Measurements from ENCODE around the gene SH2B3. TPM values are rescaled to one million over a fixed set of nuclear protein-coding genes. Genes with fewer than 3 reads are reported as not detected.
A peak's percentile ranks its signal among the peaks of the same experiment; 100 is the strongest.

Gene SH2B3
- total and polyA plus RNA-seq, 8 donors: 2.5 to 21.7 (median 8.8) TPM

DNA sequence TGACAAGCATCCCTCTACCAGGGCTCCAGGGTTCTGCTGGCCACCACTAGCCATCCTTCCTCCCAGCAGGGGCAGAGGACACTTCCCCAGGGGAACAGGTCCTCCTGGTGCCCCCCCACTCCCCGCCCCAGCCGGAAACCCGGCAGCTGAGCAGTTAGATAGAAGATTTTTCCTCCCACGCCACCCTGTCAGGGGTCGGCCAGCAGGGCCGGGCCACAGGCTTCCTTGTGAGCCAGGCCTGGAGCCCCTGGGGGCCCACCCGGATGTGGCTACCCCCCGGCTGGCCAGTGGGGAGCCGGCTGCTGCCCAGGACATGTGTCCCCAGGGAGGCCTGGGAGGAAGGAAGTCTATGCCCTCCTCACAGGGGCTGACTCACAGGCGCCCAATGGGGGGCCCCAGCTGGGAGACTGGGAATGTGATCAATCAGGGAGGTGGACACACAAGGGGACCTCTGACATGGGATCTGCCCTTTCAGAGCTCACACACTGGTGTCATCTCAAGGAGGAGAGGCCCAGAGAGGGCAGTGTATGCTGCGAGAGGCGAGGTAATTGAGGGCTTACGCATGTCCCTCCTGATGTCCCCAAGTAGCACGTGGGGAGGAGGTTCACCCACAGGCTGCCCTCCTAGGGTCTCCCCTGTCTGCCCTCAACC, 4.2 kb downstream of the SH2B3 start:
- peaks cover 43 to 88% (median 72%) of the 10 kb centered on the region in 4 donors for H3K4me1 ChIP-seq
- peak overlapping the region in 3 of 4 donors; percentile 2 to 83 (median 22) for H3K4me3 ChIP-seq
- no peaks in the 10 kb centered on the region for H3K9me3 ChIP-seq
- peak overlapping the region; percentile 22 to 90 (median 86) for H3K27ac ChIP-seq
- peak in 1 of 2 donors; percentile 68 for DNase-seq
- H3K27me3 ChIP-seq: no peaks in the 10 kb centered on the region
- no peaks in the 10 kb centered on the region for H3K36me3 ChIP-seq
- 48 to 56% (median 52%) methylated on average over 11 to 14 of the region's 14 CpGs for WGBS, 5 donors
- TF ChIP-seq, protein P1, sequence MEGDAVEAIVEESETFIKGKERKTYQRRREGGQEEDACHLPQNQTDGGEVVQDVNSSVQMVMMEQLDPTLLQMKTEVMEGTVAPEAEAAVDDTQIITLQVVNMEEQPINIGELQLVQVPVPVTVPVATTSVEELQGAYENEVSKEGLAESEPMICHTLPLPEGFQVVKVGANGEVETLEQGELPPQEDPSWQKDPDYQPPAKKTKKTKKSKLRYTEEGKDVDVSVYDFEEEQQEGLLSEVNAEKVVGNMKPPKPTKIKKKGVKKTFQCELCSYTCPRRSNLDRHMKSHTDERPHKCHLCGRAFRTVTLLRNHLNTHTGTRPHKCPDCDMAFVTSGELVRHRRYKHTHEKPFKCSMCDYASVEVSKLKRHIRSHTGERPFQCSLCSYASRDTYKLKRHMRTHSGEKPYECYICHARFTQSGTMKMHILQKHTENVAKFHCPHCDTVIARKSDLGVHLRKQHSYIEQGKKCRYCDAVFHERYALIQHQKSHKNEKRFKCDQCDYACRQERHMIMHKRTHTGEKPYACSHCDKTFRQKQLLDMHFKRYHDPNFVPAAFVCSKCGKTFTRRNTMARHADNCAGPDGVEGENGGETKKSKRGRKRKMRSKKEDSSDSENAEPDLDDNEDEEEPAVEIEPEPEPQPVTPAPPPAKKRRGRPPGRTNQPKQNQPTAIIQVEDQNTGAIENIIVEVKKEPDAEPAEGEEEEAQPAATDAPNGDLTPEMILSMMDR (IDR thresholded peaks at IDR 0.05): no peak
- intact Hi-C loops (cut with DNase I; ENCODE audit: low total_unique reads): no loop called here

DNA sequence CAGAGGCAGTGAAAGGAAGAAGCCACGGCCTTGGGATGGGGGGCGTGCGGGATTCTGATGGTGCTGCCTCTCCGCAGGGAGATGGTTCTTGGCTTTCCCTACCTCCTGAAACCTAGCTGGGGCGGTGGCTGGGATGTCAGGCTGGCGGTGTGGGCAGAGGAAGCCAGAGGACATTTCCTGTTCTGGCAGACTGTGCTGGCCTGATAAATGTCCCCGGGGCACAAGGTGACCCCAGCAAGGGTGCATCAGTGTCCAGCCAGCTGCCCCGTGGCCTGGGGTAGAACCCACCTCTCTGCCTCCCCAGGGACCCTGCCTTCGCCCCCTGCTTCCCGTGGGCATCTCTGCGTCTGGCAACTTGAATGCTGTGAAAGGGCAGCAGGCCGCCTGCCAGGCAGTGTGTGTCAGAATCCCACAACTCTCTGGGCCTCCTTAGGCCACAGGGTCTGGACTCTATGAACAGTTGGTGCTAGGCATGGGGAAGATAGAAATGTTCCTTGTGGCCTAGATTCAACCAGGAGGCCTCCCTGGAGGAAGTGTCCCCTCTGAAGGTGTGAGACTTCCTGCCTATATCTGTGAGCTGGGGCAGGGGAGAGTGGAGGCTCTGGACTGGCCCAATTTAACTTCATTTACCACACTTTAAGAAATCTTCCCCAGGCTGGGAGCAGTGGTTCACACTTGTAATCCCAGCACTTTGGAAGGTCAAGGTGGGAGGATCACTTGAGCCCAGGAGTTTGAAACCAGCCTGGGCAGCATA, 4.9 kb downstream of the SH2B3 start:
- Histone ChIP-seq H3K27me3 (no peaks in the 10 kb centered on the region), H3K27ac (peak overlapping the region; percentile 6 to 90 (median 86)), H3K4me1 (peaks cover 38 to 88% (median 66%) of the 10 kb centered on the region in 4 donors), H3K36me3 (peaks cover 0 to under 1% (median 0%) of the 10 kb centered on the region in 4 donors), H3K4me3 (peak overlapping the region in 1 of 4 donors; percentile 83), H3K9me3 (no peaks in the 10 kb centered on the region)
- intact Hi-C loops (cut with DNase I; ENCODE audit: low total_unique reads): no loop called here
- 61 to 77% (median 76%) methylated on average over 12 of the region's 12 CpGs for WGBS, 5 donors
- no peak for DNase-seq
- TF ChIP-seq, protein P1 (IDR thresholded peaks at IDR 0.05): no peak
- TF ChIP-seq POLR2AphosphoS5 (IDR thresholded peaks at IDR 0.05) (no peak), POLR2A (IDR thresholded peaks at IDR 0.05) (no peak), EP300 (IDR thresholded peaks at IDR 0.05) (no peak)

DNA sequence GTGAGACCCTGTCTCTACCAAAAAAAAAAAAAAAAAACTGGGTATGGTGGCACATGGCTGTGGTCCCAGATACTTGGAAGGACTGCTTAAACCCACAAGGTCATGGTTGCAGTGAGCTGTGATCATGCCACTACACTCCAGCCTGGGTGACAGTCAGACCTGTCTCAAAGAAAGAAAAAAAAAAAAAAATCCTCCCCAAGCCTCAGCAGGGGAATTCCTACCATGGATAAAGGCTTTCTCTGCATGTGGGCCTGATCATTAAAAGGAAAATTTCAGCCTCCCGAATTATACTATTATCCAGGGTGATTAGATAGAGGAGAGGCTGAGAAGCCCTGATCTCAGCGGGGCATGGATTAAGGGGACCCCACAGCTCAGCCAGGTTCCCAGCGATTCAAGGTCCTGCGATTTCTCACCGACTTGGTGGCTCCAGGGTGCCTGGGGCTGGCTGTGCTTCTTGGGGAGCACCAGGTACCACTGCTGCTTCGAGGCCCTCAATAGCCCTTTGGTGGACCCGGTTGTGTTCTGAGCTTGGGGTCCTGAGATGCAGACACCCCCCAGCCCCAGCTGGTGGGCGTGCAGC, 5.6 kb downstream of the SH2B3 start:
- no peak overlapping the region for H3K4me3 ChIP-seq
- H3K27ac ChIP-seq: peak overlapping the region in 4 of 5 donors; percentile 72 to 90 (median 88)
- intact Hi-C loops (cut with DNase I; ENCODE audit: low total_unique reads): no loop called here
- TF ChIP-seq, protein P1 (IDR thresholded peaks at IDR 0.05): no peak
- TF ChIP-seq POLR2AphosphoS5 (IDR thresholded peaks at IDR 0.05) (no peak), POLR2A (IDR thresholded peaks at IDR 0.05) (no peak), EP300 (IDR thresholded peaks at IDR 0.05) (no peak)
- H3K4me1 ChIP-seq: peaks cover 38 to 87% (median 64%) of the 10 kb centered on the region in 4 donors
- H3K36me3 ChIP-seq: peaks cover 0 to 7% (median 6%) of the 10 kb centered on the region in 4 donors
- no peaks in the 10 kb centered on the region for H3K9me3 ChIP-seq
- no peaks in the 10 kb centered on the region for H3K27me3 ChIP-seq
- no peak for DNase-seq
- WGBS, 5 donors: 81 to 86% (median 84%) methylated on average over 6 to 8 of the region's 8 CpGs

DNA sequence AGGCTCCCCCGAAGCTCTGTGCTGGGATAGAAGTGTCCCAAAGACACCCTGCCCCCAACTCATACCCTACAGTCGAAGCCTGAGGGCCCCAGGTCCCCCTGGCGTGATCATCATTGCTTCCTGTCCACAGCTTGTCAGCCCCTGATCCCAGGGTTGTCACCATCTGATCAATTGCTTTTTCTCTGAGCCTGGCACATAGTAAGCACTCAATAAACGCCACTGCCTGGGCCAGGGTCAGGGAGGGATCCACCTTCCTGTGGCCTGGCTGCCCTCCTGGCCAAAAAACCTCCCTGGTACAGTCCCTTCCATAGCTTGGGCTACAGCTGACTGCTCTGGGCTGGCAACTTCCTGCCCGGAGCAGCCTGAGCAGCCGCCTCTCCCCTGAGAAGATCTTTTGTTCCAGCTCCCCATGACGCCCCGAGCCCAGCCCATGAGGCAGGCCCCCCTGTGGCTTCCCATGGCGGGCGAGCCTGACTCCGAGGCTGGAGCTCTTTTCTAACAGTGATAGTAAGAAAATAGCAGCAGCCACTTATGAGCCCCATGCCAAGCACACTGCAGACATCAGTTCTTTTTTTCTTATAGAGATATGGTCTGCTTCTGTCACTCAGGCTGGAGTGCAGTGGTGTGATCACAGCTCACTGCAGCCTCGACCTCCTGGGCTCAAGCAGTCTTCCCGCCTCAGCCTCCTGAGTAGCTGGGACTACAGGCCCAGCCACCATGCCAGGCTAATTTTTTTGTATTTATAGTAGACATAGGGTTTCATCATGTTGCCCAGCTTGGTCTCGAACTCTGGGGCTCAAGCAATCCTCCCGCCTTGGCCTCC, 6.5 kb downstream of the SH2B3 start:
- no peak for TF ChIP-seq POLR2A (IDR thresholded peaks at IDR 0.05)
- no peak for TF ChIP-seq POLR2AphosphoS5 (IDR thresholded peaks at IDR 0.05)
- TF ChIP-seq EP300 (IDR thresholded peaks at IDR 0.05): no peak
- TF ChIP-seq, protein P1 (IDR thresholded peaks at IDR 0.05): no peak
- peaks cover 0 to 16% (median 10%) of the 10 kb centered on the region in 4 donors for H3K36me3 ChIP-seq
- no peaks in the 10 kb centered on the region for H3K27me3 ChIP-seq
- 51 to 61% (median 57%) methylated on average over 13 to 15 of the region's 15 CpGs for WGBS, 5 donors
- intact Hi-C loops (cut with DNase I; ENCODE audit: low total_unique reads): no loop called here
- H3K4me3 ChIP-seq: no peak overlapping the region
- H3K27ac ChIP-seq: peak overlapping the region; percentile 12 to 90 (median 86)
- DNase-seq: no peak
- peaks cover 32 to 77% (median 54%) of the 10 kb centered on the region in 4 donors for H3K4me1 ChIP-seq
- H3K9me3 ChIP-seq: no peaks in the 10 kb centered on the region
